Neural cell (in vitro differentiated cells): ENCODE results near the gene PLCD1. TPM values are rescaled to one million over a fixed set of nuclear protein-coding genes. Genes with fewer than 3 reads are reported as not detected.

Experiments used
- H2AFZ ChIP-seq: fragments of 200-600, 300-800 bp; sonication (generic), shearing (Covaris generic); 2 replicates; pipeline ENCODE4 v1.6.0; 2014; ENCODE audit warnings: low read depth, mild to moderate bottlenecking, antibody characterized with exemption, low read length, moderate library complexity
- H3F3A ChIP-seq: fragments of 200-600 bp; shearing (Covaris generic); 2 replicates; pipeline ENCODE4 v1.6.1; 2016; ENCODE audit warnings: mild to moderate bottlenecking, moderate library complexity, mixed read lengths, antibody characterized with exemption, low read length; ENCODE audit not compliant: insufficient read depth, poor library complexity, severe bottlenecking
- H3K27ac ChIP-seq: fragments of 200-600, 300-800 bp; sonication (generic), shearing (Covaris generic); 2 replicates; pipeline ENCODE4 v1.5.1; 2014; ENCODE audit warnings: mild to moderate bottlenecking, low read length, moderate library complexity
- H3K27me3 ChIP-seq: fragments of 300-800, 200-600 bp; sonication (generic), shearing (Covaris generic); 2 replicates; pipeline ENCODE4 v1.6.0; 2014; ENCODE audit warnings: mild to moderate bottlenecking, low read depth, low read length, moderate library complexity; ENCODE audit not compliant: insufficient read depth
- H3K36me3 ChIP-seq: fragments of 300-800, 200-600 bp; sonication (generic), shearing (Covaris generic); 2 replicates; pipeline ENCODE4 v1.5.1; 2014; ENCODE audit warnings: mild to moderate bottlenecking, antibody characterized with exemption, low read length, moderate library complexity; ENCODE audit not compliant: insufficient read depth
- H3K4me2 ChIP-seq: fragments of 300-800, 200-600 bp; sonication (generic), shearing (Covaris generic); 2 replicates; pipeline ENCODE4 v1.6.0; 2014; ENCODE audit warnings: mild to moderate bottlenecking, low read length
- H3K4me3 ChIP-seq: fragments of 300-800, 200-600 bp; sonication (generic), shearing (Covaris generic); 2 replicates; pipeline ENCODE4 v1.5.1; 2014; ENCODE audit warnings: mild to moderate bottlenecking, low read length, moderate library complexity
- H3K79me2 ChIP-seq: fragments of 200-600 bp; shearing (Covaris generic); replicated peaks from 2 replicates; pipeline ENCODE4 v1.6.0; 2014; ENCODE audit warnings: mild to moderate bottlenecking, low read length, moderate library complexity; ENCODE audit not compliant: insufficient read depth
- H3K9ac ChIP-seq: fragments of 300-800, 200-600 bp; sonication (generic), shearing (Covaris generic); 2 replicates; pipeline ENCODE4 v1.6.1; 2016; ENCODE audit warnings: mild to moderate bottlenecking, low read length, mixed read lengths
- H3K9me2 ChIP-seq: fragments of 200-600 bp; shearing (Covaris generic); 2 replicates; pipeline ENCODE4 v1.6.1; 2016; ENCODE audit warnings: mild to moderate bottlenecking, low read length, mixed read lengths; ENCODE audit not compliant: insufficient read depth
- H3K9me3 ChIP-seq: fragments of 200-600, 300-800 bp; sonication (generic), shearing (Covaris generic); 2 replicates; pipeline ENCODE4 v1.6.1; 2016; ENCODE audit warnings: mild to moderate bottlenecking, mixed run types, low read length, moderate library complexity, mixed read lengths
- H4K20me1 ChIP-seq: fragments of 200-600 bp; shearing (Covaris generic); 2 replicates; pipeline ENCODE4 v1.6.1; 2016; ENCODE audit warnings: mild to moderate bottlenecking, mixed run types; ENCODE audit not compliant: insufficient read depth
- CTCF ChIP-seq: fragments of 450-650 bp; IDR thresholded peaks from 2 replicates; pipeline ENCODE4 v1.5.1; 2014; ENCODE audit warnings: antibody characterized with exemption, mild to moderate bottlenecking, moderate library complexity; ENCODE audit not compliant: poor library complexity, severe bottlenecking
- EP300 ChIP-seq: fragments of 450-650 bp; conservative IDR thresholded peaks from 2 replicates; pipeline ENCODE4 v1.6.1; 2014; ENCODE audit warnings: antibody characterized with exemption, mild to moderate bottlenecking, moderate library complexity; ENCODE audit not compliant: poor library complexity, severe bottlenecking
- EZH2 ChIP-seq: fragments of 200-600, 300-800 bp; shearing (Covaris generic), sonication (generic); IDR thresholded peaks from 2 replicates; pipeline ENCODE4 v1.6.1; 2014; ENCODE audit warnings: antibody characterized with exemption, low read length, borderline replicate concordance, mild to moderate bottlenecking; ENCODE audit not compliant: insufficient read depth, poor library complexity, severe bottlenecking
- MXI1 ChIP-seq: fragments of 450-650 bp; conservative IDR thresholded peaks from 2 replicates; pipeline ENCODE4 v1.6.1; 2014; ENCODE audit warnings: antibody characterized with exemption, mild to moderate bottlenecking; ENCODE audit not compliant: poor library complexity, severe bottlenecking
- POLR2AphosphoS5 ChIP-seq: IDR thresholded peaks from 2 replicates; pipeline ENCODE4 v1.6.1; 2012
- RAD21 ChIP-seq: fragments of 450-650 bp; conservative IDR thresholded peaks from 2 replicates; pipeline ENCODE4 v1.6.1; 2014; ENCODE audit warnings: antibody characterized with exemption, mild to moderate bottlenecking, moderate library complexity
- REST ChIP-seq: IDR thresholded peaks from 2 replicates; pipeline ENCODE4 v1.6.1; 2012; ENCODE audit warnings: borderline replicate concordance
- SMC3 ChIP-seq: fragments of 450-650 bp; conservative IDR thresholded peaks from 2 replicates; pipeline ENCODE4 v1.6.1; 2014; ENCODE audit warnings: antibody characterized with exemption, mild to moderate bottlenecking, moderate library complexity; ENCODE audit not compliant: poor library complexity
- TAF1 ChIP-seq: IDR thresholded peaks from 2 replicates; pipeline ENCODE4 v1.6.1; 2012; ENCODE audit warnings: low read depth
- polyA plus RNA-seq: library from polyadenylated mRNA; depleted of rRNA; stranded (reverse); fragments of >200 nt; gene quantifications from 2 replicates; pipeline ENCODE4 v1.2.3, GENCODE V29; 2014

The PLCD1 gene
- polyA plus RNA-seq, 1 donor from 2014 or later, result 4.6 TPM

- Histone ChIP-seq H4K20me1 (no peaks in the 10 kb centered on the region), H3K27ac (no peak overlapping the region)
- TF ChIP-seq REST, result no peak
- no peak for TF ChIP-seq RAD21
- no peak for TF ChIP-seq MXI1
- no peak for TF ChIP-seq SMC3
- TF ChIP-seq POLR2AphosphoS5, result no peak
- TF ChIP-seq CTCF, result no peak
- TF ChIP-seq EP300, result no peak
- TF ChIP-seq EZH2, result no peak
- TF ChIP-seq TAF1, result no peak
These were observed 29.1 kb downstream of the PLCD1 start for GRCh38 chr3:38000242-38000916.

GRCh38 chr3:37999836-38000235 lies 29.6 kb downstream of the PLCD1 start:
- Histone ChIP-seq H3F3A (no peaks in the 10 kb centered on the region), H3K27ac (no peak overlapping the region), H3K9me2 (no peaks in the 10 kb centered on the region), H3K9me3 (no peaks in the 10 kb centered on the region), H2AFZ (no peak overlapping the region), H4K20me1 (no peaks in the 10 kb centered on the region), H3K36me3 (no peaks in the 10 kb centered on the region), H3K4me2 (no peak overlapping the region), H3K79me2 (no peaks in the 10 kb centered on the region), H3K4me3 (no peak overlapping the region), H3K9ac (no peak overlapping the region), H3K27me3 (peaks cover 3% of the 10 kb centered on the region)
- TF ChIP-seq EP300 (no peak), EZH2 (no peak), RAD21 (no peak), POLR2AphosphoS5 (no peak)

More at GRCh38 chr3:38000242-38000916, 29.1 kb downstream of the PLCD1 start:
- peaks cover 3% of the 10 kb centered on the region for H3K27me3 ChIP-seq
- H3F3A ChIP-seq, result no peaks in the 10 kb centered on the region
- H3K4me3 ChIP-seq, result no peak overlapping the region
- H3K79me2 ChIP-seq, result no peaks in the 10 kb centered on the region
- H3K4me2 ChIP-seq, result no peak overlapping the region
- no peak overlapping the region for H3K9ac ChIP-seq
- no peaks in the 10 kb centered on the region for H3K9me2 ChIP-seq
- H3K36me3 ChIP-seq, result no peaks in the 10 kb centered on the region
- H3K9me3 ChIP-seq, result no peaks in the 10 kb centered on the region
- H2AFZ ChIP-seq, result no peak overlapping the region
